Lower leg skin (tissue), 3 donors: Measurements from ENCODE around the gene C1orf167.

Experiments used
- CTCF ChIP-seq, 3 donors: fragments of 450-650 bp; IDR thresholded peaks; one replicate each; pipeline ENCODE4 v1.5.1; 2016; ENCODE audit warnings: antibody characterized with exemption in 3 of 3, mild to moderate bottlenecking in 3 of 3, moderate library complexity in 2 of 3
- POLR2A ChIP-seq, 2 donors: fragments of 450-650 bp; IDR thresholded peaks; one replicate each; pipeline ENCODE4 v1.6.1; 2016 to 2017; ENCODE audit warnings: antibody characterized with exemption in 2 of 2, mild to moderate bottlenecking in 1 of 2, moderate library complexity in 1 of 2

GRCh38 chr1:11731691-11732283 is 30.2 kb upstream of the C1orf167 start:
- TF ChIP-seq CTCF (IDR thresholded peaks at IDR 0.05) (no peak), POLR2A (IDR thresholded peaks at IDR 0.05) (no peak)
